ENCODE measurements around the gene NOD2. TPM values are rescaled to one million over a fixed set of nuclear protein-coding genes. Genes with fewer than 3 reads are reported as not detected.
A peak's percentile ranks its signal among the peaks of the same experiment; 100 is the strongest.

The NOD2 gene
- total RNA-seq, 1 donor from 2014 or later: 4.5 TPM

DNA sequence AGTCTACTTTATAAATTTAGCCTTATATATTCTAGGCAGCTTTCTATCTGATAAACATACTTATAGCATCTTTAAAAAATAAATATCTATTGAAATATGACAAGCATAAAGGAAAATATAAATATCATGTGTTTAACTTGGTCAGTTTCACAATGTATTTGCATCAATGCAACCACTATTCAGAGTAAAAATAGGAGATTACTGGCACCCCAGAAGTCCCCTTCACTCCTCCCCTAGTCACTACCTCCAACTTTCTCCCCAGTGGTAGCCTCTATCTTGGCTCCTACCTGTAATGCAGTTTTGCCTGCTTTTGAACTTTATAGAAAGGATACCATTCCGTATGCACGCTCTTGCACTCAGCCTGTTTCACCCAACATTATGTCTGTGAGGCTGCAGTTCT, 3.2 kb upstream of the NOD2 start:
- no peak for DNase-seq (ENCODE audit: low spot score)

DNA sequence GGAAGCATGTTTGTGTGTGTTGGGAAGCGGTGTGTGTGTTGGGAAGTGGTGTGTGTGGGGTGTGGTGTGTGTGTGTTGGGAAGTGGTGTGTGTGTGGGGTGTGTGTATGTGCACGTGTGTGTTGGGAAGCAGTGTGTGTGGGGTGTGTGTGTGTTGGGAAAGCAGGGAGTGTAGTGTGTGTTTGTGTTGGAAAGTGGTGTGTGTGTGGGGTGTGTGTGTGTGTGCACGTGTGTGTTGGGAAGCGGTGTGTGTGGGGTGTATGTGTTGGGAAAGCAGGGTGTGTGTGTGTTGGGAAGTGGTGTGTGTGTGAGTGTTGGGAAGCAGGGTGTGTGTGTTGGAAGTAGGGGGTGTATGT, 785 bp upstream of the NOD2 start:
- no peak for DNase-seq (ENCODE audit: low spot score)

DNA sequence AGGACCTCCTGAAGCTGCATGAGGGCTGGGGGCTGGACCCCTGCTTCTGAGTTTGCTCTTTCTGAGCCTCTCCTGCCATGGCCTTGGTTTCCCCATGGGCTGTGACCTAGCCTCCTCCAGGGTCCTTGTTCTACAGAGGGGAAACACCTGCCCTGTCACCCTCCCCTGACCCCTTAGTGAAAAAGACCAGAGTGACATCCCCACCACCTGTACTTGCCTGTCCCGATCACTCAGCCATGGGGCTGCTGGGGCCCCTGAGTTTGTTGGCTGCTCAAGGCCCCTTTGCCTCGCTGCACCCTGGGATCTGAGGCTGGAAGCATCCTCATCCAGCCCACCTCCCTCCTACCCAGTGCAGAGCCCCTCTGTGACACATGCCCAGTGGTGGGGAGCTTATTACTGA, 800 bp downstream of the NOD2 start:
- DNase-seq (ENCODE audit: low spot score): no peak

DNA sequence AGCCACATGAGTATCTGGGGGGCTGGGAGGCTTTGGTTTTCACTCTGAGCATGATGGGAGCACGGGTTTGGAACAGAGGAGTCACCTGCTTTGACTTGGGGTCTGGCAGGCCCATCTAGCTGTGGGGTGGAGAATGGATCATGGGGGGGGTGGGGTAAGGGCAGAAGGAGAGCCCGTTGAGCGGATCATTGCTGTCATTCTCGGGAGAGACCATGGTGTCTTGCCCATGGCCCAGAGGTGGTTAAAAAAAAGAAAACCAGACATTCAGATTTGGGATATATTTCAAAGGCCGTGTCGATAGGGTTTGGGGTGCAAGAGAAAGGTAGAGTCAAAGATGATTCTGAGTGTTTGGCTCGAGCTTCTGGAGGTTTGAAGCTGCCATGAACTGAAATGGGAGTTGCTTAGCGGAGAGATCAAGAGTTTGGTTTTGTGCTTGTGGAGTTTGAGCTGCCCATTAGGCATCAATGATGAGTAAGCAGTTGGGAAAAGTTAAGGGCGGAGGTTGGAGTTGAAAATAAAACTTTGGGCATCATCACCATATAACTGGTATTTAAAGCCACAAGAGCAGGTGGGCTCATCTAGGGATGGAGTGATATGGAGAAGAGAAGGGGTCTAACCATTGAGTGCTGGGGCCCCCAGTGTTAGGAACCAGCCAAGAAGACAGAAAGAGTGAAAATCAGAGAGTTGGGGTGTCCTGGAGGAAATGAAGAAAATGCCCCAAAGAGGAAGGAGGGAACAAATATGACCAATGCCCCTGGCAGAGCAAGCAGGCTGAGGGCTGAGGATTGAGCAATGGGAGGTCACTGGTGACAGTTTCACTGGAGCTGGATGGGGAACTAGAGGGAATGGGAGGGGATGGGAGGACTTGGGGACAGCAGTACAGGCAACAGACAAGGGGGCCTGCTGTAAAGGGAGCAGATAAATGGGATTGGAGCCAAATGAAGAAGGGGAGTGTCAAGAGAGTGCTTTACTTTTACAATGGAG, 1.9 kb downstream of the NOD2 start:
- no peak for DNase-seq (ENCODE audit: low spot score)

DNA sequence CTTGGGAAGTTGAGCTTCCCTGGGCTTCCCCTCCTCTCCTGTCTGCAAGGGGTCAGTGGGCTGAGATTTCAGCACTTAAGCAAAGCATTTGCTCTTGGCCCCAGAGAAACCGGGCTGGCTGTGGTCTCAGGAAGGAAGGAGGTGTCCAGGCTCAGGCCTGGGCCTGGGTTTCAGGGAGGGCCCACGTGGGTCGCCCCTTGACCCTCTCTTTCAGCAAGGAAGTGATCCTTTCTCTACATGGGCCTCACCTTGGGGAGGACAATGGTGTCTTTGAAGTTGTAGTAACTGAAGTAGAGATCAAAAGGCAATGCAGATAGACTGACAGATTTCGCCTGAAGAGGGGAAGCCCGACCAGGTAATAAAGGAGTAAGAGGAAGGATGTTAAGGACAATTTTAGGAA, 2.7 kb downstream of the NOD2 start:
- no peak for DNase-seq (ENCODE audit: low spot score)

DNA sequence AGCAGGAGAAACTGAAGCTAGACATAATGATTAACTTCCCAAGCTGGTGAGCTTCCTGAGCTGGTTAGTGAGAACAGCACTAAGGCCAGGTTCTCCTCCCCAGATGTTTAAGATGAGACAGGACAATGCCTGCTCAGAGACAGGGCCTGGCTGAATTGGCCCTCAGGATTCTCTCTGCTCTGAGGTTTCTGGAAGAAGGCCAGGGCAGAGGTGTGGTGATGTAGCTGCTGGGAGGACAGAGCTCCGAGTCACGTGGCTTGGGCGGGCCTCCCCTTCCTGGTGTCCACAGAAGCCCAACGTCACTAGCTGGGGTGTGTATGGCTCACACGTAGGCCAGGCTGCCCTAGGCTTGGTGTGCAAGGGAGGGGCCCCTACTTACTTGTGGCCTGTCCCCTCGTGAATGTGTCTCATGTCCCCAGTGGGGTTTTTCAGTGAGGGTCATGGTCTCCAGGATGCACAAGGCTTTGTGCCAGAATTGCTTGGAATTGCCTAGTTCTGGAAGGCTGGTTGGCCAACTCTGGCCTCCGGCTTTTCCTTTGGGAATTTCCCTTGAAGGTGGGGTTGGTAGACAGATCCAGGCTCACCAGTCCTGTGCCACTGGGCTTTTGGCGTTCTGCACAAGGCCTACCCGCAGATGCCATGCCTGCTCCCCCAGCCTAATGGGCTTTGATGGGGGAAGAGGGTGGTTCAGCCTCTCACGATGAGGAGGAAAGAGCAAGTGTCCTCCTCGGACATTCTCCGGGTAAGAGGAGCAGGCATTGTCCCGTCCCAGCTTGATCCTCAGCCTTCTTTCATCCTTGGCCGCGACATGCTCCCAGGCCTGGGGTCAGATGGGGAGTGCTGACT, 3.4 kb downstream of the NOD2 start:
- DNase-seq (ENCODE audit: low spot score): peak; percentile 90

DNA sequence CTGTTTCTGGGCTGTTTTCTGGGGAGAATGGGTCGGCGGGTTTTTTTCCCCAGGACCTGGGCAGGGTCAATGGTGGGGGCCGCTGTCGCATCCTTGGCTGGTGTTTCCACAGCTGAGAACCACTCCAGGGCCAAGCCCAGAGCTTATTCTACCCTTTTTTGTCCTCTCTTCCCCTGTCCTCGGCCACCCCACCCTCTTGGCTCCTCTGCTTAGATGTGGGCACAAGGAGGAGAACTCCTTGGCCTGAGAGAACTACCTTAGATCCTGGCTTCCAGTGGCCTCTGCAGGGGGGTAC, 4.0 kb downstream of the NOD2 start:
- DNase-seq (ENCODE audit: low spot score): no peak

DNA sequence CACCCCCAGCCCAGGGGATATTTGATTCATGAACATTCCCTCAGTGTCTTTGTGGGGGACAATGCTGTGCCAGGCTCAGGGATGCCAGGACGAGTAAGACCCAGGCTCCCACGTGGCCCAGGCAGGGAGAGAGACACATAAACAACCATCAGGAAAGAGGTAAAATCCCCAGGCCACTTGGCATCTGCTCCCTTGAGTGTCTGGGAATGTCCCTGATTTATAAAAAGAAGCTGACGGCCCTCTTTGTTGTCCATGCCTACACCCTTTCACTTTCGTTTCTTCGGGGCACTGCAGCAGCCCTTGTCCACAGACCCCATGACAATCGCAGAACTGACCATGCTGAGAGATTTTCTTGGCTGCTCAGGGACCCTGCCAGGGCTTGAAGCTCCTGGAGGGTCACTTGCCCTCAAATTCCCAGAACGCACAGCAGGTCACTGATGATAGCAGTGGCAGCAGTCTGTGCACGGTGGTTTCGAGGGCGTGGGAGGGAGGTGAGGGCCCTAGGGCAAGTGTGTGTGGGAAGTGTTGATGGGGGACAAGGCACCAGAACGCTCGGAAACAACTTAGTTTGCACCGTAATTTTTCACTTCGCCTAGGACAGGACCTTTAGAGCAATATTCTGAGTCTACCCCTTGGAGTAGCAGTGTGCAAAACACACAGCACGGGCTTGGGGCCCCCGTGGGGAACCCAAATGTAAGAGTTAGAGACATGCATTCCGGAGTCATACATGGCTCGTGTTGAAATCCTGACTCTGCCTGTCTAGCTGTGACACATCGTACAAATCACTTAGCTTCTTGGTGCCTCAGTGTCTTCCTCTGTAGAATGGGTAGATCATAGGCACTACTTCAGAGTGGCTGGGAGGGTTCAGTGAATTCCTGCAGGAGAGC, 4.7 kb downstream of the NOD2 start:
- peak; percentile 87 for DNase-seq (ENCODE audit: low spot score)

DNA sequence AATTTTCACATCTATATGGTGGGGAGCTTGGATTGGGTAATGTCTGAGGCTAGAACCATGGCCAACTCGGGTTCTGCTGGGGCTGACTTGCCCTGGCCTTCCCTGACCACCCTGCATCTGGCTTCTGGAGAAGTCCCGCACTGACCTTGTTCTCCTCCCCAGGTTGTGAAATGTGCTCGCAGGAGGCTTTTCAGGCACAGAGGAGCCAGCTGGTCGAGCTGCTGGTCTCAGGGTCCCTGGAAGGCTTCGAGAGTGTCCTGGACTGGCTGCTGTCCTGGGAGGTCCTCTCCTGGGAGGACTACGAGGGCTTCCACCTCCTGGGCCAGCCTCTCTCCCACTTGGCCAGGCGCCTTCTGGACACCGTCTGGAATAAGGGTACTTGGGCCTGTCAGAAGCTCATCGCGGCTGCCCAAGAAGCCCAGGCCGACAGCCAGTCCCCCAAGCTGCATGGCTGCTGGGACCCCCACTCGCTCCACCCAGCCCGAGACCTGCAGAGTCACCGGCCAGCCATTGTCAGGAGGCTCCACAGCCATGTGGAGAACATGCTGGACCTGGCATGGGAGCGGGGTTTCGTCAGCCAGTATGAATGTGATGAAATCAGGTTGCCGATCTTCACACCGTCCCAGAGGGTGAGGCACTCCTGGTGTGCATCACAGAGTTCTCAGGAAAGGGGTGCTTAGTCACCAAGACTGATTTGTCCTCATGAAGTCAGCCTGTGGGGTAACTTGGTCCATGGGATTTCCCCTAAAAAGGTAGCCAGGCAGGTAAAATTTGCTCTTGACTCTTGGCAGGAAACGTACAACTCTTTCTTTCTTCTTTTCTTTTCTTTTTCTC, 6.1 kb downstream of the NOD2 start:
- DNase-seq (ENCODE audit: low spot score): no peak

DNA sequence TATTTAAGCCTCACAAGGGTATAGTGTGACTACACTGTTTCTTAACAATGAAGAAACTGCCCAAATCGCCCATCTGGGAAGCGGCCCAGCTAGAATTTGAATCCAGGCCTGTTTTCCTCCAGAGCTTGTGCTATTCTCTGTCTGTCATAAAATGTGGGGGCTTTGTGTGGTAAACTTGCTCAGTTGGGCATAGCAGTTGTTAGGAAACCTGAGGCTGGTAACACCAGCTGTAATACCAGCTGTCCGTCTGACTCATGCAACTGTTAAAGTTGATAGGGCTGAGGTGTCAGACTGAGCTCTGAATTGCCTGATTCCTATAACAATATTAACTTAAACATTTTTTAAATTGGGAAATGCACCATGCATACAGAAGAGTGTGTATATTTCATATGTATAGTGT, 9.3 kb downstream of the NOD2 start:
- no peak for DNase-seq (ENCODE audit: low spot score)

DNA sequence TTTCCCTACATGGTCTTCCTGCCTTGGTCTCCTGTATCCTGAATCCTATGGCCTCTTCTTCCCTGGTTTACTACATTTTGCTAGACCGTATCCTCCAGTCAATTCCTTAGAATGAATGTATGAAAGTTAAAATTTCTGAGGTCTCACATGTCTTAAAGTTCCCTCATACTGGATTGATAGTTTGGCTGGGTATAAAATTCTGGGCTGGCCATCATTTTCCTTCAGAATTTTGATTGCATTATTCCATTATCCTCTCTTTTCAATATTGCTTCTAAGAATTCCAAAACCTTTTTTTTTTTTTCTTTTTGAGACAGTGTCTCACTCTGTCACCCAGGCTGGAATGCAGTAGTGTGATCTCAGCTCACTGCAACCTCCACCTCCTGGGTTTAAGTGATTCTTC, 10.8 kb downstream of the NOD2 start:
- no peak for DNase-seq (ENCODE audit: low spot score)

DNA sequence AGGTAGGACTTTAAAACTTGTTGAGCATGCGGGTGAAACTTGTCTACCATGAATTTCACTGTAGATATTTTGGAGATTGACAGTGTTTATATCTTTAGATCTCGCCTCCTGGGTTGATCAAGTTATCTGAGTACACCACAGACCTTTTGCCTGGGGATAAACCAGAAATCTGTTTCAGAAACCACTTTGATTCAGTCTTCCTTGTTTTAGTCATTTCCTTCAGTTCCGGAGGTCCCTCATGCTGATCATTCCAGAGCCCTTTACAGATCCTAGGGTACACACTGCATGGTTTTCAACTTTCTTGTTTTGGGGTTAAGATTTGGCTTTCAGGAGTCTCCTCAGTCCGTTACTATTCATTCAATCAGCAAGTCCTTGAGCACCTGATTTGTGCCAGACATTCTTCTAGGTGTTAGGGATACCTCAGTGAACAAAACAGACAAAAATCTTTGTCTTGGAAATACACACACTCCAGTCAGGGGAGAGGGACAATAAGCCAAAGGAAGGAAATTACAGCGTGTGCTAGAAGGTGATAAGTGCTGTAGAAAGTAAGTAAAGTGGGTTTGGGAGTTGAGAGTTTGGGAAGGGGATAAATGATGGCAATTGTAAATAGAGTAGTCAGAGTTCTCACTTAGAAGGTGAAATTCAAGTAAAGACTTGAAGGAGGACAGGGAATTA, 12.2 kb downstream of the NOD2 start:
- DNase-seq (ENCODE audit: low spot score): no peak

DNA sequence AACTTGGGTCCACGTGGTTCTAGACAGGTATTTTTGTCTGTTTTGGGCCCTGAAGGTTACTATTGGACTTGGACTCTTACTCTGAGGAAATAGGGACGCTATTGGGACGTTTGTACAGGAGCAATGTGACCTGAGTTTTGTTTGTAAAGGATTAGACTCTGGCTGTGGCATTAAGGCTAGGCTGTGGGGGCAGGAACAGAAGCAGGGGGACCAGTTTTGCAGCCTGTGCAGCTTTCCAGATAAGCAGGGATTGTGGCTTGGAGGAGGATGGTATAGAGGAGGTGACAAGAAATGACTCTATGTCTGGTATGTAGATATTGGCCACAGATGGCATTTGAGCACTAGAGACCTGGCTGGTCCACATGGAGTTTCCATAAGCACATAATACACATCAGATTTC, 12.8 kb downstream of the NOD2 start:
- no peak for DNase-seq (ENCODE audit: low spot score)

DNA sequence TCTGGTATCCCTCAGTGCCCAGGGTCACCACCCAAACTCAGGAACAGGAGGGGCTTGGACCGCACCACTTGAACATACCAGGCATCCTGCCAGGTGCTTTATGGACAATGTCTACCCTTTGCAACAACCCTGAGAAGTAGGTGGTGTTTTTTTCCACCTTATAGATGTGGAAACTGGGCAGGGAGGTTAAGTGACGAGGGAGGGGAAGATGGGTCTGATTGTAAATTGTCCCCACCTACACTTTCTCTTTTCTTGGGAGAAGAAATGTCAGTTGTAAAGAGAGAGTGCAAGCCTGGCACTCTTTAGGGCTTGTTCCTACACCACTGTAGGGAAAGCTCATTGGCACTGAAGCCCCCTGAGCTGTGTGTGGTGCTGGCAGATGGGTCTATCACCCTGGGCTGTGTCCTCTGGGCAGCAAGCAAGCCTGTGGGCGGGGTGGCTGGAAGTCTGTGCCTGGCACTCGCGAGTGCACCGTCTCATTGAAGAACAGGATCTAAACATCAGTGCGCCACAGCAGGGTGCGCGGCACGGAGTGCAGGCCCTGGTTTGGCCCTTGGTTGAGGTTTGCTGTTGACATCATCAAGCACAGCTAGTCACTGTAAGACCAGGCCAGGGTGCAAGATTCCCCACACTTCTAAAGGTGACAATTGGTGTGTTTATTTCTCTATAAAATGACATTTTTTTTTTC, 15.1 kb downstream of the NOD2 start:
- DNase-seq (ENCODE audit: low spot score): no peak

DNA sequence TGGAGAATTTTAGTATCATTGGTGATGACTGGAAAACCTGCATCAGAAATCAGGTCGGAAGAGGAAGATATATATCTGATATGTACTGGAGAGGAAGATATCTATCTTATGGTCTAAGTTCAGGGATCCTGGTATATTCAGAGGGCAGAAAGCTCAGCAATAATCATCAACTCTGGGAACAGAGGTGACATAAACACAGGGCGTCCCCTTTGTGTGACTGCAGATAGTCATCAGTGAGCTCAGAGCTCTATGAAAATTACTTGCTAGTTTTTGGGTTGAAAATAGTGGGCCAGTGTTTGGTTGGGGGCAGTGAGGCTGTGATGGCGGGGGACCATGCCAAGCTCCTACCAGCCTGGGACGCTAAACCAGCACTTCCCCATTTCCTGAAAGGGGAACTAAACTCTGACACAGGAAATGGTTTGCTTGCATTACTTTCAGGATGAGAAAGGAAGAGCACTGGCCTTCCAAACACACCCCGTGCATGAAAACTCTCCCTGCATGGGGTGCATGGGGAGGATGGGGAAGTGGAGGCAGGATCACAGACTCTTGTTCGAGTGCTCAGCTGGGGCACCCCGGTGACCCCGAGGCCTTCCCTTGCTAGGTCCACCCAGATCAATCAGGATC, 15.8 kb downstream of the NOD2 start:
- DNase-seq (ENCODE audit: low spot score): no peak

DNA sequence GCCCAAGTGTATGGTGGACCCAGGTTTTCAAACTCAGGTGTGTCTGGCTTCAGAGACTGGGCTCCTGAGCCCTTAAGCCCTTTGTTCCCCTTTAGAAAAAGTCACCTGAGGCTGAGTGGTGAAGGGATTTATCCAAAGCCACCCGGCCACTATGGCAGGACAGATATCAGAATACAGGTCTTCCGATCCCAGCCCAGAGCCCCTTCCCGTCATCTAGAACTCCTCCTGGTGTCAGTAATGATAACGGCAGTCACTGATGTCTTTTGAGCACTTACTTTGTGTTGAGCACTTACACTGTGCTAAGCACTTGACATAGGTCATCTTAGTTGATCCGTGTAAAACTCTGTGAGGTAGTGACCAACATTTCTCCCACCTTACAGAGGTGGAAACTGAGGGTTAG, 16.6 kb downstream of the NOD2 start:
- no peak for DNase-seq (ENCODE audit: low spot score)

DNA sequence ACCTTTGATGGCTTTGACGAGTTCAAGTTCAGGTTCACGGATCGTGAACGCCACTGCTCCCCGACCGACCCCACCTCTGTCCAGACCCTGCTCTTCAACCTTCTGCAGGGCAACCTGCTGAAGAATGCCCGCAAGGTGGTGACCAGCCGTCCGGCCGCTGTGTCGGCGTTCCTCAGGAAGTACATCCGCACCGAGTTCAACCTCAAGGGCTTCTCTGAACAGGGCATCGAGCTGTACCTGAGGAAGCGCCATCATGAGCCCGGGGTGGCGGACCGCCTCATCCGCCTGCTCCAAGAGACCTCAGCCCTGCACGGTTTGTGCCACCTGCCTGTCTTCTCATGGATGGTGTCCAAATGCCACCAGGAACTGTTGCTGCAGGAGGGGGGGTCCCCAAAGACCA, 17.6 kb downstream of the NOD2 start:
- no peak for DNase-seq (ENCODE audit: low spot score)

DNA sequence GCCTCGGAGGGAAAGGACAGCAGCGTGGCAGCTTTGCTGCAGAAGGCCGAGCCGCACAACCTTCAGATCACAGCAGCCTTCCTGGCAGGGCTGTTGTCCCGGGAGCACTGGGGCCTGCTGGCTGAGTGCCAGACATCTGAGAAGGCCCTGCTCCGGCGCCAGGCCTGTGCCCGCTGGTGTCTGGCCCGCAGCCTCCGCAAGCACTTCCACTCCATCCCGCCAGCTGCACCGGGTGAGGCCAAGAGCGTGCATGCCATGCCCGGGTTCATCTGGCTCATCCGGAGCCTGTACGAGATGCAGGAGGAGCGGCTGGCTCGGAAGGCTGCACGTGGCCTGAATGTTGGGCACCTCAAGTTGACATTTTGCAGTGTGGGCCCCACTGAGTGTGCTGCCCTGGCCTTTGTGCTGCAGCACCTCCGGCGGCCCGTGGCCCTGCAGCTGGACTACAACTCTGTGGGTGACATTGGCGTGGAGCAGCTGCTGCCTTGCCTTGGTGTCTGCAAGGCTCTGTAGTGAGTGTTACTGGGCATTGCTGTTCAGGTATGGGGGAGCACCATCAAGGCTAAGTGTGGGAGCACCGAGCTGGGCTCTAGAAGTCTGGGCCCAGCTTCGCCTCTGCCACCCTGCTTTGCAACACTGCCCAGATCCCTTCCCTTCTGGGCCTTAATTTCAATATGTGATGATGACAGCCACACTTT, 18.6 kb downstream of the NOD2 start:
- DNase-seq (ENCODE audit: low spot score): no peak

DNA sequence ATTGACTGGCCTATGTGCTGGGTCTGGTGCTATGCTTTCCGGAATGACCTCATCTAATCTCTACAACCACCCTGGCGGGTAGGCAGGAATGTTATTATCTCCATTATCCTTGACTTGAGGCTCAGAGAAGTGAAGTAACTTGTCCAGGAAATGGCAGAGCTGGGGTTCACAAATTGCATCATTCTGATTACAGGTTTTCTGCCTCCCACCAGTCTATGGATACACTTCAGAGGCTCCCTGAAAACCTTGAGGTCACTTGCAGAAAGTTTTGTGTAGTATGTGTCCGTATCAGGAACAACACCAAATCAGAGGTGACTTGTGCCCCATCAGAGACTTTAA, 19.1 kb downstream of the NOD2 start:
- no peak for DNase-seq (ENCODE audit: low spot score)
